Activated CD8-positive, alpha-beta memory T cell treated with anti-CD3 and anti-CD28 coated beads, Interleukin-2, amount 50 U/mL, for 24 hours (primary cell): Measurements from ENCODE around the gene IRX3.
"Not testable (repeated sequence)": the region's sequence is repeated elsewhere in the genome, so short reads cannot be mapped to it uniquely, and the experiment has no call there.

Experiments used
- DNase-seq: peaks from one replicate; pipeline ENCODE4 v3.0.0-alpha.2; 2020; ENCODE audit errors: extremely low read depth

IRX3 gene

GRCh38 chr16:54275956-54276355, 10.6 kb downstream of the IRX3 start:
- no peak for DNase-seq

GRCh38 chr16:54273566-54273965, 13.0 kb downstream of the IRX3 start:
- no peak for DNase-seq

- no peak for DNase-seq
Observed at GRCh38 chr16:54270711-54271110, 15.9 kb downstream of the IRX3 start.

DNA sequence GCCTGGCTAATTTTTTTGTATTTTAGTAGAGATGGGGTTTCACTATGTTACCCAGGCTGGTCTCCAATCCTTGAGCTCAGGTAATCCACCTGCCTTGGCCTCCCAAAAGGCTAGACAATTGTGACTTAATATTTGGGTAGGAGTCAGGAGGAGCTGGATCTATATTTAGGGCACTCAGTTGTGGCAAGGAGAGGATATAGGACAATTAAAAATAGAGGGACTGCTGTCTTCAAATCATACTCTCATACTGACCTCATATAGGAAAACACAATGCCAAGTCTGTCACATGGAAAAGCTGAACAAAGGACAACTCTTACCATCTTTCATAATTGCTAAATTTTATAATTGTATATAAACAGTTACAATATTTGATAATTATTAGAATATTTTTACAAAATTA, 17.1 kb downstream of the IRX3 start:
- DNase-seq: no peak

GRCh38 chr16:54268766-54269165, 17.8 kb downstream of the IRX3 start:
- DNase-seq: no peak

DNA sequence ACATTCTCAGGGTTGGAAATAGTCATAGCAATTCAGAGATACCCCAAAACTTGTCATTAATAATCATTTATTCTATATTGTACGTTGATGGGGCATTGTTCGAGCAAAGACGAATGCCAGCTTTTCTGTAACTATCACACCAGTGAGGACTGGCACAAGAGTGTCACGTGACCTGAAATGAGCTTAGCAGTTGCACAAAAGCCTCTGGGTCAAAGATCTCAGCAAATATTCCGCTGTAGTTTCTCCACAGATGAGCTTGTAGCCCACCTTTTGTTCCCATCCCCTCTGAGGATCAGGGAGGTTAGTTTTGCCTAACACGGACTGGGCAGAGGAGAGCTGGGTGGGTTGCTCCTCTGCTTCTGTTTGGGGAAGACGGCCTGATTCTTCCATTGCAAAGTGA, 18.2 kb downstream of the IRX3 start:
- no peak for DNase-seq

DNA sequence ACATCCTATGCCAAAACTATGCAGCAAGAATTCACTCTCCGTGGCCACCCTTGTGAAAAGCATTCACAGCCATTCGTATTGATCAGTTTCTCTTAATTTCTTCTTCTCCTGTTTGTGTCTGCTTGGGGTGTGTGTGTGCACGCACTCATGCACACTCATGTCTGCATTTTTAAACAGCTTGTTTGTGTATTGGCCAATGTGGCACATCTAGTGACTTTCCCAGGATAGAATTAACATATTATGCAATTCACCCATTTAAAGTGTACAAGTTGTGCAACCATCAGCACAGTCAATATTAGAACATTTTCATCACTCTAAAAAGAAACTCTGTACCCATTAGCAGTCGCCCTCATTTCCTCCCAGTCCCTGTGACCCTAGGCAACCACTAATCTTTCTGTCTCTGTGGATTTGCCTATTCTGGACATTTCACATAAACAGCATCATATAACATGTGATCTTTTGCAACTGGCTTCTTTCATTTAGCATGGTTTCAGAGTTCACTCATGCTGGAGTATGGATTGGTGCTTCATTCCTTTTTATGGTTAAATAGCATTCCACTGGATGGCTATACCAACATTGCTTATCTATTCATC, 20.1 kb downstream of the IRX3 start:
- DNase-seq: no peak

DNA sequence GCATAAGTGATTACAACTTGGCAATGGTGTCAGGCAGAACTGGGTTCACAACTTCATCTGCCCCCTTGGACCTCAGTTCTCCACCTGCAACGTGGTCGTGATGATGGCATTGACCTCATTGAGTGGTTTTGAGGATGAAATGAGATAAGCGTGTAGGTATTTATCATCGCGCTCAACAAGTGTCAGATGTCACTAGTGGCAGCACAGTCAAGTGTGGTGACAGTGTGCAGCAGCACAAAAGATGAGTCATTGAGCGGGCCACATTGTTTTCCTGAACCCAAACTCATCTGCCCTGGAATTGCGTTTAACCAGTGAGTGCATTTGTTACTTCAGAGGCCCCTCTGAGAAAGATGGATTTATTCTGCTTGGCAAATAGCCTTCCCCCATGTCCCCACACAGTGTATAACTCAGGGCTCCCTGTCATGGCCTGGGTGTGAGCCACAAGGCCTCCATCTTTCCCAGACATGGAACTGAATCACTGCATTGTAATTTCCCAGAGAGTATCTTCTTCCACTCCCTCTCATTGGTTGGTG, 20.9 kb downstream of the IRX3 start:
- DNase-seq: no peak

DNA sequence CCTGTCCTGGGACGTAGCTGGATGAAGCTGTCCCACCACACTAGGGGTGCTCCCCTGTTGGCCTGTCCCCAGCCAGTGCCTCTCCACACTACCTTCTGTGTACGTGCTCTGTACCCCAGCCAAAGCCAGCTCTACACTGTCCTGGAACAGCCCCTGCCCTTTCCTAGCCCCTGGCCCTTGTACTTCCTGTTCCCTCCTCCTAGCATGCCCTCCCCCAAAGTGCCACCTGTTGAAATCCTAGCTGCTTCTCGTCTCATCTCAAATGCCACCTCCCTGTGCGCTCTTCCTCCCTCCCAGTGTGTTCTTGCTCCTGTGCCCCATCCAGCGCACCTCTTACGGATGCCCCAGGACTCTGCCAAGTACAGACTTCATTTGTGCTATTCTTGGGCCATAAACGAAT, 33.5 kb downstream of the IRX3 start:
- DNase-seq: no peak

GRCh38 chr16:54248863-54249710, 37.5 kb downstream of the IRX3 start:
- DNase-seq: no peak

DNA sequence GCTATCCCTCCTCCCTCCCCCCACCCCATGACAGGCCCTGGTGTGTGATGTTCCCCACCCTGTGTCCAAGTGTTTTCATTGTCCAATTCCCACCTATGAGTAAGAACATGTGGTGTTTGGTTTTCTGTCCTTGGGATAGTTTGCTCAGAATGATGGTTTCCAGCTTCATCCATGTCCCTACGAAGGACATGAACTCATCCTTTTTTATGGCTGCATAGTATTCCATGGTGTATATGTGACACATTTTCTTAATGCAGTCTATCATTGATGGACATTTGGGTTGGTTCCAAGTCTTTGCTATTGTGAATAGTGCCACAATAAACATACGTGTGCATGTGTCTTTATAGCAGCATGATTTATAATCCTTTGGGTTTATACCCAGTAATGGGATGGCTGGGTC, 38.9 kb downstream of the IRX3 start:
- DNase-seq: not testable (repeated sequence)

DNA sequence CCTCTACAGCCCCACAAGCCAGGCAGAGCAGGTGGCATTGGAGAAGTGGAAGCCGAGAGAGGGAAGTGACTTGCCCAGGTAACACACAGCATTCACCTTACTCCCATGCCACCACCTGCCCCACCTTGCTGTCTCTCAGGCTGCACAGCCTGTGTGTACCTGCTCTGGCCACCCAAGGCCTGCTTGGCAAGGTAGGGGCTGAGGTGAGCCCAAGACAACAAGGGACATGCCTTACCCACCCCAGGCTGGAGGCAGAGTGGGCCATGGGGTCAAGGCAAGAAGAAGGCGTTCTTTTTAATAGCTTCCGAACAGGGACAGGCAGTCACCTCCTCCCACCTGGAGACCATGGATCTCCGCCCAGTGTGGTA, 40.1 kb downstream of the IRX3 start:
- DNase-seq: no peak

GRCh38 chr16:54245788-54246453, 40.7 kb downstream of the IRX3 start:
- DNase-seq: no peak

GRCh38 chr16:54244061-54244886, 42.3 kb downstream of the IRX3 start:
- DNase-seq: no peak

DNA sequence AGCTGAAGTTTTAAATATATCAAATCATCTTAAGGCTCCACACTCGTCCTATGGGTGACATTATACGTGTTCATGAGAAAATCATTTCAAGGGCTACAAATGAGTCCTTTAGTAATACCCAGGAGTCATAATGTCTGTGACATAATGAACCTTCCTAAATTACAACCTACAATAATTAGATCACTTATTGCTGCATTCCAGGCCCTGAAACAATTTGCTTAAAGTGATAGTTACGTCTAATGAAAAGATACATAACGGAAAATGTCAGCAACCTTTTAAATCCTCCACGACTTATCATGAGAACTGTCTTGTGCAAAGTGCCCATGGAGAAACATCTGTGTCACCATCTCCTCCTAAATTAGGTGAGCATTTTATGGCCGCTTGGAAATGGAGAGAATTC, 43.4 kb downstream of the IRX3 start:
- DNase-seq: no peak

GRCh38 chr16:54242199-54242598, 44.4 kb downstream of the IRX3 start:
- DNase-seq: no peak

DNA sequence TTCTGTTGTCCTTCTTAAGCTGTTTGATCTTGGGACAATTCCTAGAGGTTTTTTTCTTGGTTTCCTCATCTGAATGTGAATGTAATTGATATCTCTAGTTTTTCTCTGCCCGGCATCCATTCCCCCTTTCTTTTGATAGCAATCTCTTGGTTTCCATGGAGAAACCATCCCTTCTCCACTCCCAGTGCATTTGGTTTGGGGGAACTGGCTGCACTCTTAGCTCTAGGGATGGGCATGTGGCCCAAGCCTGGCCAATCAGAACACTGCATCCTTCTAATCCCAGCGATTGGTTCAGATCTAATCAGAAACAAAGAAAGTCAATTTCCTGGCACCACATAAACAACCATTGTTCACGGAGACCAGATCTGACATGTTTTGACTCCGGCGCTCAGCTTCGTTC, 45.1 kb downstream of the IRX3 start:
- DNase-seq: no peak

DNA sequence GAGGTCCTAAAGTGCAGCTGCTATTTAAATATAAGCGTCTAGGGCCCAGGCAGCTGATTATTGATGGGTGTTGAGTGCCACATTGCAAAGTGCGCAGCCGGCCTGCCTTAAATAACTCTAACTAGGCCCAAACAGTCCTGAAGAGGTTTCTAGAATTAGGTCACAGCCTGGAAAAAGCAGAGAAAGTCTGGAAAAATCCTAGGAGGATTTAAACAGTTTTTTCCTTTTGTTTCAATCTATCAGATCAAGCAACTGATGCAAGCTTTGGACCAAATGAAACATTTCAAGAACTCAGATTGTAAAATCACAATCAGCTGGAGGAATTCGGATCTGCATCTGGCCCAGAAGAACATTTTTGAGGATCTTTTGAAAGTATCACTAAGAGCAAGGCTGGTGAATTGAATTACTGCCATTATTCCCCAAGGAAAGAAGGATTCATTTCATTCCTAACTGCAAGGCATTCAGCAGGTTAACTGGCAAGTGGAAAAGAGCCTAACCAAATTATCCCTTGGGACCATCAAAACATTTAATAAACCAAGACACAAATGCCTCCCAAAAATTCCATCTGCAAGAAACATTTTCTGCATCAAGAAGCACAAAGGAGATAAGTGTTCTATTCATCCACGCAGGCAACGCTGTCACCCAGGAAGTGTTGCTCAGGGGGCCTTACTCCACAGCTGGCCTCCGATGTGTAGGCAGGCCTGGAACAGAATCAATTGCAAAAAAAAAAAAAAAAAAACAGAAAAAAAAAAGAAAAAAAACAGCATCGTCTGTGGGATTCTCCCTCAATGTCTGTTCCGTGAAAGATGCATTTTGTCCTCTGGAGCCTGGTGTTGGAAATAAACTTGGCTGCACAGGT, 46.1 kb downstream of the IRX3 start:
- no peak for DNase-seq

- no peak for DNase-seq
Observed at GRCh38 chr16:54239456-54239855, 47.1 kb downstream of the IRX3 start.

GRCh38 chr16:54236773-54237172, 49.8 kb downstream of the IRX3 start:
- no peak for DNase-seq

- DNase-seq: no peak
Observed at GRCh38 chr16:54233615-54234014, 53.0 kb downstream of the IRX3 start.
